HAP-1 (cell line): ENCODE results near the gene LRRN2.
A peak's percentile ranks its signal among the peaks of the same experiment; 100 is the strongest.

Source experiments
- DNase-seq, 2 experiments: peaks; one replicate each; pipeline ENCODE4 v3.0.0-alpha.2; 2016 to 2020; ENCODE audit warnings: low spot score in 2 of 2
- H3K27me3 ChIP-seq: fragments of 250-450 bp; sonication (Bioruptor Pico); 2 replicates; pipeline ENCODE4 v1.5.1; 2020; ENCODE audit warnings: low read depth, mild to moderate bottlenecking, moderate library complexity
- H3K36me3 ChIP-seq: fragments of 250-450 bp; sonication (Bioruptor Pico); replicated peaks from 2 replicates; pipeline ENCODE4 v1.5.1; 2020; ENCODE audit warnings: mild to moderate bottlenecking
- H3K4me1 ChIP-seq: fragments of 250-450 bp; sonication (Bioruptor Pico); 2 replicates; pipeline ENCODE4 v1.5.1; 2020; ENCODE audit warnings: mild to moderate bottlenecking
- H3K4me3 ChIP-seq: fragments of 250-450 bp; sonication (Bioruptor Pico); 2 replicates; pipeline ENCODE4 v1.5.1; 2020; ENCODE audit warnings: mild to moderate bottlenecking, moderate library complexity
- H3K9me3 ChIP-seq: fragments of 250-450 bp; sonication (Bioruptor Pico); 2 replicates; pipeline ENCODE4 v1.5.1; 2020; ENCODE audit warnings: mild to moderate bottlenecking, moderate library complexity
- in situ Hi-C: fragments of 300-500 bp; cut with MboI; formaldehyde crosslinking; loops from 3 replicates; pipeline ENCODE4 v1.14.3; 2020; ENCODE audit warnings: low sequenced_read_pairs, inconsistent platforms, mixed read lengths

LRRN2 gene

GRCh38 chr1:204618148-204618760, 67.3 kb downstream of the LRRN2 start:
- Histone ChIP-seq H3K4me3 (no peak overlapping the region), H3K27me3 (peaks cover 3% of the 10 kb centered on the region; the same call in 1 of the 2 replicates), H3K9me3 (no peaks in the 10 kb centered on the region), H3K36me3 (no peaks in the 10 kb centered on the region), H3K4me1 (no peaks in the 10 kb centered on the region)
- in situ Hi-C loops = no loop called here
- DNase-seq = no peak

- Histone ChIP-seq H3K4me3 (no peak overlapping the region), H3K4me1 (no peaks in the 10 kb centered on the region), H3K27me3 (peaks cover 3% of the 10 kb centered on the region; the same call in 1 of the 2 replicates), H3K9me3 (no peaks in the 10 kb centered on the region), H3K36me3 (no peaks in the 10 kb centered on the region)
- in situ Hi-C loops = no loop called here
- no peak for DNase-seq
Measured at GRCh38 chr1:204617256-204618147, 68.0 kb downstream of the LRRN2 start.

GRCh38 chr1:204616641-204617040, 68.9 kb downstream of the LRRN2 start:
- H3K9me3 ChIP-seq = no peaks in the 10 kb centered on the region
- in situ Hi-C loops = no loop called here
- no peak overlapping the region for H3K4me3 ChIP-seq
- H3K27me3 ChIP-seq = peaks cover 7% of the 10 kb centered on the region
- no peaks in the 10 kb centered on the region for H3K4me1 ChIP-seq
- no peak for DNase-seq
- H3K36me3 ChIP-seq = no peaks in the 10 kb centered on the region

- in situ Hi-C loops = no loop called here
- Histone ChIP-seq H3K4me3 (no peak overlapping the region), H3K27me3 (peaks cover 7% of the 10 kb centered on the region), H3K9me3 (no peaks in the 10 kb centered on the region), H3K36me3 (no peaks in the 10 kb centered on the region), H3K4me1 (no peaks in the 10 kb centered on the region)
- no peak for DNase-seq
Measured at GRCh38 chr1:204615881-204616280, 69.7 kb downstream of the LRRN2 start.

GRCh38 chr1:204613636-204614035, 71.9 kb downstream of the LRRN2 start:
- Histone ChIP-seq H3K36me3 (no peaks in the 10 kb centered on the region), H3K4me3 (no peak overlapping the region), H3K4me1 (no peaks in the 10 kb centered on the region), H3K27me3 (peaks cover 12% of the 10 kb centered on the region), H3K9me3 (no peaks in the 10 kb centered on the region)
- DNase-seq = no peak
- in situ Hi-C loops = no loop called here

- Histone ChIP-seq H3K4me3 (no peak overlapping the region), H3K4me1 (no peaks in the 10 kb centered on the region), H3K9me3 (no peaks in the 10 kb centered on the region), H3K36me3 (no peaks in the 10 kb centered on the region), H3K27me3 (peaks cover 12% of the 10 kb centered on the region)
- no peak for DNase-seq
- in situ Hi-C loops = no loop called here
Measured at GRCh38 chr1:204612326-204612725, 73.2 kb downstream of the LRRN2 start.

GRCh38 chr1:204611036-204611435, 74.5 kb downstream of the LRRN2 start:
- in situ Hi-C loops = no loop called here
- no peaks in the 10 kb centered on the region for H3K36me3 ChIP-seq
- H3K4me1 ChIP-seq = no peaks in the 10 kb centered on the region
- no peaks in the 10 kb centered on the region for H3K9me3 ChIP-seq
- H3K4me3 ChIP-seq = no peak overlapping the region
- DNase-seq = no peak
- peaks cover 12% of the 10 kb centered on the region for H3K27me3 ChIP-seq

GRCh38 chr1:204607910-204608309, 77.6 kb downstream of the LRRN2 start:
- H3K36me3 ChIP-seq = no peaks in the 10 kb centered on the region
- H3K9me3 ChIP-seq = no peaks in the 10 kb centered on the region
- H3K27me3 ChIP-seq = peaks cover 9% of the 10 kb centered on the region
- H3K4me3 ChIP-seq = no peak overlapping the region
- H3K4me1 ChIP-seq = no peaks in the 10 kb centered on the region
- DNase-seq = no peak
- in situ Hi-C loops = no loop called here

- Histone ChIP-seq H3K36me3 (no peaks in the 10 kb centered on the region), H3K27me3 (peaks cover 4% of the 10 kb centered on the region; the same call in 1 of the 2 replicates), H3K9me3 (no peaks in the 10 kb centered on the region), H3K4me1 (no peaks in the 10 kb centered on the region), H3K4me3 (no peak overlapping the region)
- DNase-seq = no peak
- in situ Hi-C loops = no loop called here
Measured at GRCh38 chr1:204605791-204606190, 79.7 kb downstream of the LRRN2 start.

GRCh38 chr1:204602871-204603542, 82.5 kb downstream of the LRRN2 start:
- Histone ChIP-seq H3K27me3 (no peaks in the 10 kb centered on the region), H3K4me1 (no peaks in the 10 kb centered on the region), H3K9me3 (no peaks in the 10 kb centered on the region), H3K36me3 (no peaks in the 10 kb centered on the region), H3K4me3 (no peak overlapping the region)
- in situ Hi-C loops = no loop called here
- no peak for DNase-seq

GRCh38 chr1:204602111-204602579, 83.4 kb downstream of the LRRN2 start:
- Histone ChIP-seq H3K4me1 (no peaks in the 10 kb centered on the region), H3K4me3 (no peak overlapping the region), H3K27me3 (no peaks in the 10 kb centered on the region), H3K36me3 (no peaks in the 10 kb centered on the region), H3K9me3 (no peaks in the 10 kb centered on the region)
- DNase-seq = no peak
- in situ Hi-C loops = no loop called here

GRCh38 chr1:204600968-204601367, 84.6 kb downstream of the LRRN2 start:
- Histone ChIP-seq H3K4me3 (no peak overlapping the region), H3K4me1 (no peaks in the 10 kb centered on the region), H3K9me3 (no peaks in the 10 kb centered on the region), H3K27me3 (no peaks in the 10 kb centered on the region), H3K36me3 (no peaks in the 10 kb centered on the region)
- in situ Hi-C loops = no loop called here
- DNase-seq = peak in 1 of 2 experiments; percentile 29

GRCh38 chr1:204600203-204600602, 85.3 kb downstream of the LRRN2 start:
- no peaks in the 10 kb centered on the region for H3K36me3 ChIP-seq
- H3K9me3 ChIP-seq = no peaks in the 10 kb centered on the region
- H3K4me3 ChIP-seq = no peak overlapping the region
- H3K27me3 ChIP-seq = no peaks in the 10 kb centered on the region
- H3K4me1 ChIP-seq = no peaks in the 10 kb centered on the region
- DNase-seq = no peak
- in situ Hi-C loops = no loop called here

- Histone ChIP-seq H3K27me3 (no peaks in the 10 kb centered on the region), H3K4me1 (no peaks in the 10 kb centered on the region), H3K9me3 (no peaks in the 10 kb centered on the region), H3K4me3 (no peak overlapping the region), H3K36me3 (no peaks in the 10 kb centered on the region)
- in situ Hi-C loops = no loop called here
- no peak for DNase-seq
Measured at GRCh38 chr1:204599596-204599995, 85.9 kb downstream of the LRRN2 start.
